Ascending aorta (tissue), 2 donors: ENCODE results near the gene VEZT. TPM values are rescaled to one million over a fixed set of nuclear protein-coding genes. Genes with fewer than 3 reads are reported as not detected.
"Not testable (repeated sequence)": the region's sequence is repeated elsewhere in the genome, so short reads cannot be mapped to it uniquely, and the experiment has no call there.

ENCODE experiments used
- DNase-seq, 2 donors: peaks; one replicate each; pipeline ENCODE4 v3.0.0-alpha.2; 2019; ENCODE audit warnings: low spot score in 2 of 2
- H3K27ac ChIP-seq, 2 donors: fragments of 200-600 bp; sonication (generic); one replicate each; pipeline ENCODE4 v1.5.1; 2016 to 2017; ENCODE audit warnings: mild to moderate bottlenecking in 1 of 2
- H3K27me3 ChIP-seq: fragments of 200-600 bp; sonication (generic); one replicate; pipeline ENCODE4 v1.5.1; 2017
- H3K36me3 ChIP-seq, 2 donors: fragments of 200-600 bp; sonication (generic); one replicate each; pipeline ENCODE4 v1.5.1; 2016
- H3K4me1 ChIP-seq, 2 donors: fragments of 200-600 bp; sonication (generic); one replicate each; pipeline ENCODE4 v1.5.1; 2016 to 2017; ENCODE audit warnings: mild to moderate bottlenecking in 1 of 2
- H3K4me3 ChIP-seq, 2 donors: fragments of 200-600 bp; sonication (generic); one replicate each; pipeline ENCODE4 v1.5.1; 2016 to 2017; ENCODE audit warnings: mild to moderate bottlenecking in 1 of 2
- H3K9me3 ChIP-seq, 2 donors: fragments of 200-600 bp; sonication (generic); one replicate each; pipeline ENCODE4 v1.5.1; 2016
- intact Hi-C: fragments of 100-400 bp; cut with DNase I; formaldehyde crosslinking; loops from one replicate; pipeline ENCODE4 v1.15.1; 2023
- total RNA-seq: library from RNA; depleted of rRNA; stranded (reverse); fragments of >200 nt; gene quantifications from one replicate; pipeline ENCODE4 v1.1.0, GENCODE V29; 2016
- TF ChIP-seq, protein P1 (sequence below), 3 experiments: fragments of 200-600 bp in 2 of 3; fragments of 450-650 bp in 1 of 3; sonication (generic) in 2 of 3; IDR thresholded peaks; one replicate each; pipeline ENCODE4 v1.5.1; 2016 to 2019; ENCODE audit warnings: antibody characterized with exemption in 3 of 3, mild to moderate bottlenecking in 1 of 3, moderate library complexity in 1 of 3

VEZT gene
- total RNA-seq, 1 donor from 2014 or later: 141 TPM

DNA sequence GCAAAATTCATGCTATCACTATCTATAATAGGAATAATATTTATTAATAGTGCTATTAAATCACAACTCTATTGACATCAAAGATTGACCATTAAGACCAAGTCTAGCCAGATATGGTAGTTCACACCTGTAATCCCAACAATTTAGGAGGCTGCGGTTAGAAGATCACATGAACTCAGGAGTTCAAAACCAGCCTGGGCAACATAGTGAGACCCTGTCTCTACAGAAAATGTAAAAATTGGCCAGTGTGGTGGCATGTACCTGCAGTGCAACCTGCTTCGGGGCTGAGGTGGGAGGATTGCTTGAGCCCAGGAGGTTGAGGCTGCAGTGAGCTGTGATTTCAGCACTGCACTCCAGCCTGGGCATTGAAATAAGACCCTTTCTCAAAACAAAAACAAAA lies 11.0 kb downstream of the VEZT start:
- Histone ChIP-seq H3K27me3 (no peaks in the 10 kb centered on the region), H3K27ac (no peak overlapping the region), H3K9me3 (no peaks in the 10 kb centered on the region), H3K4me1 (peaks cover 3 to 17% of the 10 kb centered on the region in 2 donors), H3K4me3 (no peak overlapping the region), H3K36me3 (peaks cover 4 to 9% of the 10 kb centered on the region in 2 donors)
- intact Hi-C loops: no loop called here
- TF ChIP-seq, protein P1, sequence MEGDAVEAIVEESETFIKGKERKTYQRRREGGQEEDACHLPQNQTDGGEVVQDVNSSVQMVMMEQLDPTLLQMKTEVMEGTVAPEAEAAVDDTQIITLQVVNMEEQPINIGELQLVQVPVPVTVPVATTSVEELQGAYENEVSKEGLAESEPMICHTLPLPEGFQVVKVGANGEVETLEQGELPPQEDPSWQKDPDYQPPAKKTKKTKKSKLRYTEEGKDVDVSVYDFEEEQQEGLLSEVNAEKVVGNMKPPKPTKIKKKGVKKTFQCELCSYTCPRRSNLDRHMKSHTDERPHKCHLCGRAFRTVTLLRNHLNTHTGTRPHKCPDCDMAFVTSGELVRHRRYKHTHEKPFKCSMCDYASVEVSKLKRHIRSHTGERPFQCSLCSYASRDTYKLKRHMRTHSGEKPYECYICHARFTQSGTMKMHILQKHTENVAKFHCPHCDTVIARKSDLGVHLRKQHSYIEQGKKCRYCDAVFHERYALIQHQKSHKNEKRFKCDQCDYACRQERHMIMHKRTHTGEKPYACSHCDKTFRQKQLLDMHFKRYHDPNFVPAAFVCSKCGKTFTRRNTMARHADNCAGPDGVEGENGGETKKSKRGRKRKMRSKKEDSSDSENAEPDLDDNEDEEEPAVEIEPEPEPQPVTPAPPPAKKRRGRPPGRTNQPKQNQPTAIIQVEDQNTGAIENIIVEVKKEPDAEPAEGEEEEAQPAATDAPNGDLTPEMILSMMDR (IDR thresholded peaks at IDR 0.05): no peak
- no peak for DNase-seq

DNA sequence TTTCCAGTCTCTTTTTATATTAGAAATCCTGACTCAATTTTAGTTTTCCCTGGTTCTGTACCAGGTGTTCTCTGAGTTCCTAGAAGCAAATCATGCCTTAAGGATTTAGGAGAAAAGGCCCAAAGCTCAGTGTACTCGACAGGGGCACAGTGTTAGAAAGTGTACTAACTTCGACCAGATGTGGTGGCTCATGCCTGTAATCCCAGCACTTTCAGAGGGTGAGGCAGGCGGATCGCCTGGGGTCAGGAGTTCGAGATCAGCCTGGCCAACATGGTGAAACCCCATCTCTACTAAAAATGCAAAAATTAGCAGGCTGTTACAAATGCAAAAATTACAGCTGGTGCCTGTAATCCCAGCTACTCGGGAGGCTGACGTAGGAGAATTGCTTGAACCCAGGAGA lies 12.0 kb downstream of the VEZT start:
- intact Hi-C loops: no loop called here
- Histone ChIP-seq H3K9me3 (no peaks in the 10 kb centered on the region), H3K27ac (peak overlapping the region in 1 of 2 donors; percentile 13), H3K36me3 (peaks cover 4 to 9% of the 10 kb centered on the region in 2 donors), H3K27me3 (no peaks in the 10 kb centered on the region), H3K4me3 (no peak overlapping the region), H3K4me1 (peaks cover 3 to 13% of the 10 kb centered on the region in 2 donors)
- DNase-seq: no peak
- TF ChIP-seq, protein P1 (IDR thresholded peaks at IDR 0.05): no peak

DNA sequence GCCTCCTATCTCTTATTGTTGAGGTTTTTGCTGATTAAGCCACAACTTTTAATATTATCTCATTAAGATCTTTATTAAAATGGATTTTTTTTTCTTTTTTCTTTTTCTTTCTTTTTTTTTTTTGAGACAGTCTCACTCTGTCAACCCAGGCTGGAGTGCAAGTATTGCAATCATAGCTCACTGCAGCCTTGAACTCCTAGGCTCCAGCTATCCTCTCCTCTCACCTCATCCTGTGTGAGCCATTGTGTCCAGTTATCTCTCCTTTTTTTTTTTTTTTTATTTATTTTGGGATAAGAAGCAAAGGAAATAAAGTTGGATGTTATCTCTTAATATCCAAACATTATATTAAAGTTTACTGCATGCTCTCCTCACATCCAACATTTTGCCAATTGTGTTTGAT lies 12.7 kb downstream of the VEZT start:
- DNase-seq: no peak
- TF ChIP-seq, protein P1 (IDR thresholded peaks at IDR 0.05): no peak
- H3K36me3 ChIP-seq: peaks cover 0 to 3% of the 10 kb centered on the region in 2 donors
- H3K27ac ChIP-seq: peak overlapping the region in 1 of 2 donors; percentile 26
- H3K9me3 ChIP-seq: no peaks in the 10 kb centered on the region
- intact Hi-C loops: no loop called here
- no peak overlapping the region for H3K4me3 ChIP-seq
- H3K4me1 ChIP-seq: peaks cover 3 to 13% of the 10 kb centered on the region in 2 donors
- H3K27me3 ChIP-seq: no peaks in the 10 kb centered on the region

DNA sequence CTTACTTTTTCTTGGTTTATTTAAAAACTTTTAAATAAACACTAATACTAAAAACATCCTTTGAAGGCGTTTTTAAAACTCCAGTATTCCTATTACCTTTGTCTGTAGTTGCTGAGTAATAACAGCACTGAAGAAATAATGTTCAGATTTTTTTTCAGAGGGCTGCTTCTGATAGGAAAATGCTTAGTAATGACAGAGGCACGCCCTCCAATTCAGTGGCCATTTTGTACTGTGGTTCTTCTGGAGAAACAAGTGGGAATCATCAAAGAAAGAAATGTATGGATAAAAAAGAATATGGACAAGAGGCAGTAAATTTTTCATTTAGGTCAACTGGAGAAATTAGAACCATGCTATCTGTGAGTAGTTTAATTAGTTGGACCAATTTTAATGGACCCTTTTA lies 13.6 kb downstream of the VEZT start:
- no peak overlapping the region for H3K4me3 ChIP-seq
- H3K27ac ChIP-seq: peak overlapping the region in 1 of 2 donors; percentile 26
- no peaks in the 10 kb centered on the region for H3K27me3 ChIP-seq
- TF ChIP-seq, protein P1 (IDR thresholded peaks at IDR 0.05): no peak
- intact Hi-C loops: no loop called here
- peaks cover 3 to 13% of the 10 kb centered on the region in 2 donors for H3K4me1 ChIP-seq
- H3K9me3 ChIP-seq: no peaks in the 10 kb centered on the region
- no peak for DNase-seq
- H3K36me3 ChIP-seq: no peaks in the 10 kb centered on the region

DNA sequence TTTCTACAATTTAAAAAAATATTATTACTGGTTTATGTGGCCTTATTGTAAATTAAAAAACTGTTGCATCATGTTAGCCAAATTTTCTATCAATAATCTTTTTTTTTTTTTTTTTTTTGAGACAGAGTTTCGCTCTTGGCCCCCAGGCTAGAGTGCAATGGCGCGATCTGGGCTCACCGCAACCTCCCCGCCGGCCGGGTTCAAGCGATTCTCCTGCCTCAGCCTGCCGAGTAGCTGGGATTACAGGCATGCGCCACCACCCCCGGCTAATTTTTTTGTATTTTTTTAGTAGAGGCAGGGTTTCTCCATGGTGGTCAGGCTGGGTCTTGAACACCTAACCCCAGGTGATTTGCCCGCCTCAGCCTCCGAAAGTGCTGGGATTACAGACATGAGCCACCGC lies 16.6 kb downstream of the VEZT start:
- DNase-seq, H3K36me3 ChIP-seq, H3K27me3 ChIP-seq, intact Hi-C loops, H3K9me3 ChIP-seq, H3K27ac ChIP-seq, H3K4me3 ChIP-seq: not testable (repeated sequence)
- peaks cover 3 to 16% of the 10 kb centered on the region in 2 donors for H3K4me1 ChIP-seq

DNA sequence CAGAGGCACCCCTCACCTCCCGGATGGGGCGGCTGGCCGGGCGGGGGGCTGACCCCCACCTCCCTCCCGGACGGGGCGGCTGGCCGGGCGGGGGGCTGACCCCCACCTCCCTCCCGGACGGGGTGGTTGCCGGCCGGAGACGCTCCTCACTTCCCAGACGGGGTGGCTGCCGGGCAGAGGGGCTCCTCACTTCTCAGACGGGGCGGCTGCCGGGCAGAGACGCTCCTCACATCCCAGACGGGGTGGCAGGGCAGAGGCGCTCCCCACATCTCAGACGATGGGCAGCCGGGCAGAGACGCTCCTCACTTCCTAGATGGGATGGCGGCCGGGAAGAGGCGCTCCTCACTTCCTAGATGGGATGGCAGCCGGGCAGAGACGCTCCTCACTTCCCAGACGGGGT lies 18.0 kb downstream of the VEZT start:
- H3K36me3 ChIP-seq, H3K9me3 ChIP-seq, DNase-seq, H3K27me3 ChIP-seq, intact Hi-C loops, H3K27ac ChIP-seq, H3K4me3 ChIP-seq: not testable (repeated sequence)
- peaks cover 3 to 27% of the 10 kb centered on the region in 2 donors for H3K4me1 ChIP-seq

DNA sequence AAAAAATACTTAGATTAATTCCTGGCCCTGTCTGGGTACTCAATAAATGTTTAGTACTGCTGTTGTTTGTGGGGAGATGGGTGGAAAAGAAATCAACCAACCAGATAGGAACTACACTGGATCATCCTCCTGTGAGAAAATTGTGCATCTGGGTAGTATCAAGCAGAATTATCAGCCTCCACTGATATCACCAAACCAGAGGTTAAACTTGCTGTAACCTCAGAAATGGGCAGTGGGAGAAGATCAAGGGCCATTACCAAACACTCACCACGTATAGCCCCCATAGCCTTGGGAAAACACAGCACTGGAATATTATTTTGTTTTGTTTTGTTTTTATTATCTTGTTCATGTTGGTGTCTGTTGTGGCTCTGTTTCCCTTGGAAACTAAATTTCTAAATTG lies 19.7 kb downstream of the VEZT start:
- no peak overlapping the region for H3K4me3 ChIP-seq
- H3K9me3 ChIP-seq: no peaks in the 10 kb centered on the region
- H3K27ac ChIP-seq: peak overlapping the region; percentile 1 to 7
- no peak for DNase-seq
- H3K27me3 ChIP-seq: no peaks in the 10 kb centered on the region
- TF ChIP-seq, protein P1 (IDR thresholded peaks at IDR 0.05): no peak
- peaks cover 0 to under 1% of the 10 kb centered on the region in 2 donors for H3K36me3 ChIP-seq
- peaks cover 4 to 33% of the 10 kb centered on the region in 2 donors for H3K4me1 ChIP-seq
- intact Hi-C loops: no loop called here
